Measurements from ENCODE around the gene SRGAP2B. TPM values are rescaled to one million over a fixed set of nuclear protein-coding genes. Genes with fewer than 3 reads are reported as not detected.
"Not testable (repeated sequence)": the region's sequence is repeated elsewhere in the genome, so short reads cannot be mapped to it uniquely, and the experiment has no call there.

SRGAP2B gene
- total and polyA plus RNA-seq, 4 donors, result 5.8 to 49.8 (median 25.3) TPM

DNA sequence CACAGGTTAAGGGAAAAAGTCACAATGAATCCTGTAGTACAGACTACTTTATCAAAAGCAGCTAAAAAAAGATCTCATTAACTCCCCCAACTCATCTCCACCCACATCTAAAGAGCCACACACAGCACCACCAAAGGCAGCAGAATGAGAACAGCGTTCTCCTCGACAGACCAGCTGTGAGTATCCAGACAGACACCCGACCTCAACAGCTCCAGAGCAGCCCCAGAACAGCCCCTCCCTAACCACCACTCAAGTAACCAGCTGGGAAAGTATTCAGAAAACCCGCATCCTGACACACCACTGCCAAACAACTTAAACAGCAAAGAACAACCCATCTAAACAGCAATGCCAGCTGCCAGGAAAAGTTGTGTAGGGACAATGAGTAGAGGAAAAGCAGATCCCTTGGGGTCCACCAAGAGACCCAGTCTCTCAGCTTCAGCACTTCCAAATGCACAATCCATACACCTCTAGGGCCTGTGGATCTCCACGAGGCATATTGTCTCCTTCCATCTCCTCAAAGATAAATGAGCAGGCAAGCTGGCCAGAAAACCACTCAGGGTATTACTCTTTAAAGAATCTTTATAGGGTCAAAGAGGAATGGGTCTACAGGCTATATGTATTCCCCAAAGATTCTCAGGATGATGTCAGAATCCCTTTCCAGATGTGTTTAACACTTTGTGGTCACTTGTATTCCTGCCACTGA lies 49.4 kb downstream of the SRGAP2B start:
- H3K27me3 ChIP-seq (ENCODE audit: control insufficient read depth in 3 of 3, insufficient read depth in 3 of 3, low read length in 2 of 3); H3K36me3 ChIP-seq (ENCODE audit: control insufficient read depth in 4 of 4, insufficient read depth in 4 of 4, low read length in 4 of 4); H3K4me1 ChIP-seq (ENCODE audit: control insufficient read depth in 5 of 5, insufficient read depth in 5 of 5, low read length in 5 of 5); H3K4me3 ChIP-seq; H3K9me3 ChIP-seq (ENCODE audit: control insufficient read depth in 4 of 4, insufficient read depth in 3 of 4, low read length in 3 of 4); H3K9ac ChIP-seq (ENCODE audit: insufficient read depth in 1 of 2, low read length in 2 of 2); DNase-seq; ATAC-seq (ENCODE audit: insufficient read depth, low FRiP score); H3K27ac ChIP-seq (ENCODE audit: low read depth in 1 of 2, low read length in 1 of 2): not testable (repeated sequence)
- WGBS, 2 donors, result no CpG with 5 or more reads among the region's 5 CpGs

DNA sequence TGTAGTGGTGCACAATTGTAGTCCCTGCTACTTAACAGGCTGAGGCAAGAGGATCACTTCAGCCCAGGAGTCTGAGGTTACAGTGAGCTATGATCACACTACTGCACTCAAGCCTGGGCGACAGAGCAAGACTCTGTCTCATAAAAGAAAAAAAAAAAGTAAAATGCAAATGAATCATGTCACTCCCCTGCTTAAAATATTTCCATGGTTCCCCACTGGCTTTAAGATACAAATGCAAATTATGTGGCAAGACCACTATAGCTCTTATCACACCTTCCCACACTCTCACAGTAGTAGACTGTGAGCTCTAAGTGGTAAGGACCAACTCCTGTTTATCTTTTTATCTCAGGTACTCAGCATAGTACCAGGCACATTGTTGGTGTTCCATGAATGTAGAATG lies 53.6 kb downstream of the SRGAP2B start:
- WGBS, 2 donors, result no CpG with 5 or more reads among the region's 1 CpG
- H3K9me3 ChIP-seq (ENCODE audit: control insufficient read depth in 4 of 4, insufficient read depth in 3 of 4, low read length in 3 of 4); H3K4me3 ChIP-seq; DNase-seq; ATAC-seq (ENCODE audit: insufficient read depth, low FRiP score); H3K4me1 ChIP-seq (ENCODE audit: control insufficient read depth in 5 of 5, insufficient read depth in 5 of 5, low read length in 5 of 5); H3K9ac ChIP-seq (ENCODE audit: insufficient read depth in 1 of 2, low read length in 2 of 2); H3K27ac ChIP-seq (ENCODE audit: low read depth in 1 of 2, low read length in 1 of 2); H3K27me3 ChIP-seq (ENCODE audit: control insufficient read depth in 3 of 3, insufficient read depth in 3 of 3, low read length in 2 of 3); H3K36me3 ChIP-seq (ENCODE audit: control insufficient read depth in 4 of 4, insufficient read depth in 4 of 4, low read length in 4 of 4): not testable (repeated sequence)

DNA sequence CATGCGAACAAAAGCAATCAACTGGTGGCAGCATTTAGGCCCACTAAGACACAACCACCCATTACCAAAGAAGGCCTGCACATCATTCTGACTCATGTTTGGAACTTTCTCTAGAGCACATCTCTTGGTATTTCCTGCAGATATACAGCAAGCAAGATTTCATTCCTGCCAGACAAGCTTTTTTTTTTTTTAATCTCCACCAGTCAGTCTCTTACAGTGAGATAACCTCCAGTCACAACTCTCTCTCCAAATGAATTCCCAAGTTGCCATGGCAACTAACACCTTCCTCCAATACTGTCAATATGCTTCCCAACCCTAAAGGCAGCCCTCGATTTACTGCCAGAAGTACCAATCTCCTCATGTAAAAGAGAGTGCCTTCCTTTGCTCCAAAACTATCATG lies 59.1 kb downstream of the SRGAP2B start:
- not testable (repeated sequence) for H3K27ac ChIP-seq (ENCODE audit: low read depth in 1 of 2, low read length in 1 of 2); H3K4me1 ChIP-seq (ENCODE audit: control insufficient read depth in 5 of 5, insufficient read depth in 5 of 5, low read length in 5 of 5); H3K9me3 ChIP-seq (ENCODE audit: control insufficient read depth in 4 of 4, insufficient read depth in 3 of 4, low read length in 3 of 4); DNase-seq; H3K9ac ChIP-seq (ENCODE audit: insufficient read depth in 1 of 2, low read length in 2 of 2); ATAC-seq (ENCODE audit: insufficient read depth, low FRiP score); H3K36me3 ChIP-seq (ENCODE audit: control insufficient read depth in 4 of 4, insufficient read depth in 4 of 4, low read length in 4 of 4); H3K27me3 ChIP-seq (ENCODE audit: control insufficient read depth in 3 of 3, insufficient read depth in 3 of 3, low read length in 2 of 3); H3K4me3 ChIP-seq
- 54 to 83% methylated on average over 1 of the region's 2 CpGs for WGBS, 2 donors

DNA sequence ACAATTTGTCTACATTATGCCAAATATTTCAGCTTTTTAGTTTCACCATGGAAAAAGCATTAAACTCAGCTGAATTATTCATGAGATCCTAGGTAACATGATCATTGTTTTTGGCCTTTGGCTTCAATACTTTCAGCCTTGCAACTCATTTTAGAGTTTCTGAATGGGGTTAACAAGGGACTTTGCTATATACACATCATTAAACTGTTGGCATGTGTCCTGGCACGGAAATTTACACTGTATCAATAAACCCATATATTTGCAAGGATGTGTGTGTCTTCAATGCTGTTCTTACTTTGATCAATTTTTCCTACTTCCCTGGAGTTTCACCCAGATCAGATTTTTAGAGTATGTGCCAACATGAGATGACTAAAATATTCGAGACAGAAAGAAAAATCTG lies 61.6 kb downstream of the SRGAP2B start:
- DNase-seq; H3K9ac ChIP-seq (ENCODE audit: insufficient read depth in 1 of 2, low read length in 2 of 2); ATAC-seq (ENCODE audit: insufficient read depth, low FRiP score); H3K27ac ChIP-seq (ENCODE audit: low read depth in 1 of 2, low read length in 1 of 2); H3K9me3 ChIP-seq (ENCODE audit: control insufficient read depth in 4 of 4, insufficient read depth in 3 of 4, low read length in 3 of 4); H3K4me1 ChIP-seq (ENCODE audit: control insufficient read depth in 5 of 5, insufficient read depth in 5 of 5, low read length in 5 of 5); H3K4me3 ChIP-seq; H3K36me3 ChIP-seq (ENCODE audit: control insufficient read depth in 4 of 4, insufficient read depth in 4 of 4, low read length in 4 of 4); H3K27me3 ChIP-seq (ENCODE audit: control insufficient read depth in 3 of 3, insufficient read depth in 3 of 3, low read length in 2 of 3): not testable (repeated sequence)
- no CpG with 5 or more reads among the region's 2 CpGs for WGBS, 2 donors

DNA sequence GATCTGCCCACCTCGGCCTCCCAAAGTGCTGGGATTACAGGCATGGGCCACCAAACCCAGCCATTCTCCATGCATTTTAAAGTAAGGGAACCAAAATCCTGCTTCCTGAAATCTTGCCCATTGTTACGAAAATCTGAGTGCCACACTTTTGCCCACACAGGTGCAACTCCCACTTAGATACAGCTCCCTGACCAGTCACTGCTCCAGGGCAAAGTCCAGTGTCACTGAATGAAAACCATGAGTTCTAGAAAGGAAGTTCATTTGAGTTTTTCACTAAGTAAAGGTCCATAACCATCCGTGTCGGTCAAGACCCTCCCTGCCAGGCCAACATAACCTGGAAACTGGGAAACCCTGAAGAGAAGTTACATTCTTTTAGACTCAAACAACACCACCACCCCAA lies 67.9 kb downstream of the SRGAP2B start:
- H3K9ac ChIP-seq (ENCODE audit: insufficient read depth in 1 of 2, low read length in 2 of 2); H3K36me3 ChIP-seq (ENCODE audit: control insufficient read depth in 4 of 4, insufficient read depth in 4 of 4, low read length in 4 of 4); DNase-seq; H3K9me3 ChIP-seq (ENCODE audit: control insufficient read depth in 4 of 4, insufficient read depth in 3 of 4, low read length in 3 of 4); H3K4me3 ChIP-seq; H3K4me1 ChIP-seq (ENCODE audit: control insufficient read depth in 5 of 5, insufficient read depth in 5 of 5, low read length in 5 of 5); ATAC-seq (ENCODE audit: insufficient read depth, low FRiP score); H3K27ac ChIP-seq (ENCODE audit: low read depth in 1 of 2, low read length in 1 of 2); H3K27me3 ChIP-seq (ENCODE audit: control insufficient read depth in 3 of 3, insufficient read depth in 3 of 3, low read length in 2 of 3): not testable (repeated sequence)
- no CpG with 5 or more reads among the region's 4 CpGs for WGBS, 2 donors

DNA sequence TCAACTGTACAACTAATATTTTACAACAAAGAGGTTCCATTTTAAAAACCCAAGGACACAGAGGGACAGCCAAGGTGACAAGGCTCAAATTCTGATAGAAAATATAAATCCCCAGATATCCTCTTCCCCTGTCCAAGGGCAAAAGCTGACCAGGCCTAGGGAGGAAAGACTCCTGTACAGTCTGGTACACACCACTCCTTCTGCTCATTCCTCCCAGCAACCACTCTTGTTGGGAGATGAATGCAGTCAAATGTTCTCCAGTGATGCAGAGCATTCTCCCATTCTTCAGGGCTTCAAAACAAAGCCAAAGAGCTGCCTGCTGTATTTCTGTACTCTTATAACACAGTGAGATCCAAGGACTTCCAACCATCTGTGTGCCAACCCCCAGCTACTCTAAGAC lies 69.8 kb downstream of the SRGAP2B start:
- DNase-seq, result not testable (repeated sequence)

DNA sequence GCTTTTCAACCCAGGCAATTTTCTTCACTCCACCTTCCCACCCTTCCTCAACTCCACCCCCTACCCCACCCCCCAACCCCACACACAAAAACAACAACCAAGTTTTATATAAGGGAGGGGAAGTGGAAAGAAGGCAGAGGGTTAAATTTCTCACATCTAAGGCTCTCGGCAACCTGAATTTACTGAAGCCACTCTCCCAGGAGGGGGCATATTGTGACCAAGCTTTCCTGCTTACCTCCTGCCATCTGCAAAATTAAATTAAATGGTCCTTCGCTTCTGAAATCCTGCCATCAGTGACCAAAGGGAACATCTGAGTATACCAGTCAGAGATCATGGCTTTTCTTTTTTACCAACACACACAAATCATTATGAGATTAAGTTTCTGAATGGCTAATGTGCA lies 72.9 kb downstream of the SRGAP2B start:
- not testable (repeated sequence) for H3K9ac ChIP-seq (ENCODE audit: insufficient read depth in 1 of 2, low read length in 2 of 2); H3K36me3 ChIP-seq (ENCODE audit: control insufficient read depth in 4 of 4, insufficient read depth in 4 of 4, low read length in 4 of 4); H3K9me3 ChIP-seq (ENCODE audit: control insufficient read depth in 4 of 4, insufficient read depth in 3 of 4, low read length in 3 of 4); H3K27me3 ChIP-seq (ENCODE audit: control insufficient read depth in 3 of 3, insufficient read depth in 3 of 3, low read length in 2 of 3); H3K4me1 ChIP-seq (ENCODE audit: control insufficient read depth in 5 of 5, insufficient read depth in 5 of 5, low read length in 5 of 5); DNase-seq; ATAC-seq (ENCODE audit: insufficient read depth, low FRiP score); H3K4me3 ChIP-seq; H3K27ac ChIP-seq (ENCODE audit: low read depth in 1 of 2, low read length in 1 of 2)
- WGBS, 2 donors, result 90% methylated on average over 1 of the region's 2 CpGs; no CpG with 5 or more reads in 1 of the 2 donors

More for the DNA sequence above, 69.8 kb downstream of the SRGAP2B start:
- H3K9ac ChIP-seq (ENCODE audit: insufficient read depth in 1 of 2, low read length in 2 of 2); H3K9me3 ChIP-seq (ENCODE audit: control insufficient read depth in 4 of 4, insufficient read depth in 3 of 4, low read length in 3 of 4); ATAC-seq (ENCODE audit: insufficient read depth, low FRiP score); H3K4me1 ChIP-seq (ENCODE audit: control insufficient read depth in 5 of 5, insufficient read depth in 5 of 5, low read length in 5 of 5); H3K36me3 ChIP-seq (ENCODE audit: control insufficient read depth in 4 of 4, insufficient read depth in 4 of 4, low read length in 4 of 4); H3K4me3 ChIP-seq; H3K27ac ChIP-seq (ENCODE audit: low read depth in 1 of 2, low read length in 1 of 2); H3K27me3 ChIP-seq (ENCODE audit: control insufficient read depth in 3 of 3, insufficient read depth in 3 of 3, low read length in 2 of 3): not testable (repeated sequence)

DNA sequence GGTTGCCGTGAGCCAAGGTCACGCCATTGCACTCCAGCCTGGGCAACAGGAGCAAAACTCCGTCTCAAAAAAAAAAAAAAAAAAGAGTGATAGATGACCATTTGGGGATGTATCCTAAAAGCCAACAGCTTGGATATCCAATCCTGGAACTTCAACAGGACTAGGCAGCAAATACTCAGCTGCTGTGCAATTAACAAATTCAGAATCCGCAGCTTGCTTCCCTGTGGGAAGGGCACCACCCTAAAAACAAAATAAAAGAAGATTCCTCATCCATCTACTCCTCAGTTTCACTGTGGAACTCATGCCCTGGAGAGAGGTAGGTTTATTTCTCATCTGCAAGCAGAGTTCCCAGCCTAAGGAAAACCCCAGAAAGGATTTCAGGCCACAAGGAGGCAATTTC lies 73.4 kb downstream of the SRGAP2B start:
- DNase-seq; H3K9ac ChIP-seq (ENCODE audit: insufficient read depth in 1 of 2, low read length in 2 of 2); H3K4me3 ChIP-seq; H3K36me3 ChIP-seq (ENCODE audit: control insufficient read depth in 4 of 4, insufficient read depth in 4 of 4, low read length in 4 of 4); H3K27me3 ChIP-seq (ENCODE audit: control insufficient read depth in 3 of 3, insufficient read depth in 3 of 3, low read length in 2 of 3); H3K27ac ChIP-seq (ENCODE audit: low read depth in 1 of 2, low read length in 1 of 2); H3K4me1 ChIP-seq (ENCODE audit: control insufficient read depth in 5 of 5, insufficient read depth in 5 of 5, low read length in 5 of 5); H3K9me3 ChIP-seq (ENCODE audit: control insufficient read depth in 4 of 4, insufficient read depth in 3 of 4, low read length in 3 of 4); ATAC-seq (ENCODE audit: insufficient read depth, low FRiP score): not testable (repeated sequence)
- 90% methylated on average over 3 of the region's 4 CpGs; no CpG with 5 or more reads in 1 of the 2 donors for WGBS, 2 donors
